NB4 (cell line): ENCODE data around the gene IMMP1L.

Experiments used
- DNase-seq: peaks from one replicate; pipeline ENCODE4 v3.0.0; 2010; ENCODE audit warnings: low read depth
- H3K4me3 ChIP-seq: one replicate; pipeline ENCODE4 v1.5.1; 2011; ENCODE audit warnings: mild to moderate bottlenecking, low read depth, low read length, moderate library complexity
- CTCF ChIP-seq: IDR thresholded peaks from one replicate; pipeline ENCODE4 v1.5.1; 2012; ENCODE audit warnings: low read depth, low read length
- MAX ChIP-seq: IDR thresholded peaks from 2 replicates; pipeline ENCODE4 v1.6.1; 2011; ENCODE audit warnings: low read depth, low read length
- MYC ChIP-seq: IDR thresholded peaks from 2 replicates; pipeline ENCODE4 v1.6.1; 2011; ENCODE audit warnings: low read depth, low read length
- POLR2A ChIP-seq: IDR thresholded peaks from 2 replicates; pipeline ENCODE4 v1.6.1; 2011; ENCODE audit warnings: mild to moderate bottlenecking; ENCODE audit not compliant: insufficient read length; ENCODE audit errors: extremely low read depth

Gene IMMP1L

GRCh38 chr11:31509429-31510345 is at the start of gene IMMP1L, which contains the start of gene ELP4:
Gene IMMP1L, minus strand, starts transcription at chr11:31509622. Its CDS starts 46,346 bp downstream, at chr11:31463276.
Gene ELP4, plus strand, starts transcription at chr11:31509767. Its CDS starts 18 bp downstream, at chr11:31509785.
- peak within 1 kb of the TSS; percentile 100 for H3K4me3 ChIP-seq
- peak; percentile 95 for DNase-seq
- TF ChIP-seq POLR2A (peak; percentile 61), CTCF (no peak), MYC (peak; percentile 21), MAX (peak; percentile 54; the same call in 1 of the 2 replicates)

DNA sequence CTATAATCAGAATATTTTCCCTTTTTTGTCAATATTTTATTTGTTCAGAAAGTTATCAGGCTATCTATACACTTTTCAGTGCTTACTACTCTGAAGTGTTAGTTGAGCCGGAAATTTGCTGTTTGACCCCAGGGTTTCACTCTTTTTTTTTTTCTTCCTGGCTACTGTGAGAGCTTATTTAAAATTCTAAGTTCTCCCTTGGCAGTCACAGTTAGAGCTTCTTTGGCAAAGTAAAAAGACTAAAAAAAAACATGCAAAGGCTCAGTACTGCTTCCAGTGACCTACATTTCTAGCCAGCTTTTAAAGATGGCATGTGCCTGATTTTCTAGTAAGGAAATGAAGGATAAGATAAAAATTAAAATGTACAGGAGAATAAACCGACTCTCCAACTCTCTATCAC is 48.6 kb upstream of the IMMP1L start:
- no peak for TF ChIP-seq CTCF

GRCh38 chr11:31555938-31556337 is 46.5 kb upstream of the IMMP1L start:
- no peak overlapping the region for H3K4me3 ChIP-seq
- no peak for DNase-seq
- no peak for TF ChIP-seq POLR2A
- TF ChIP-seq MYC, result no peak
- no peak for TF ChIP-seq CTCF
- no peak for TF ChIP-seq MAX

More for the DNA sequence above, 48.6 kb upstream of the IMMP1L start:
- no peak overlapping the region for H3K4me3 ChIP-seq
- DNase-seq, result no peak

DNA sequence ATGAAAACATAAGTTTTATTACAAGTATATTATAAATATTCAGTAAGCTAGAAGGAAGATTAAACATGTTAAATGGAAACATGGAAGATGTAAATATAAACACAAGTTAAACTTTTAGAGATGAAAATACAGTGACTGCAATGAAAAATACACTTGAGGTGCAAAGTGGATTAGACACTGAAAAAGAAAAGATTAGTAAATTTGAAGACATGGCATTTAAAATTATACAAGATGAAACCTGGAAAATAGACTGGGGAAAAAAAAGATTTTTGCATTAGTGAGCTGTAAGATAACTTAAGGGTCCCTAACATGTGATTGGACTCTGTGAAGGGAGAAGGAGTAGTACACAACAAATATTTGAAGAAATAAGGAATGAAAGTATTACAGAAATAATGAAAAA is 33.4 kb upstream of the IMMP1L start:
- DNase-seq, result no peak

DNA sequence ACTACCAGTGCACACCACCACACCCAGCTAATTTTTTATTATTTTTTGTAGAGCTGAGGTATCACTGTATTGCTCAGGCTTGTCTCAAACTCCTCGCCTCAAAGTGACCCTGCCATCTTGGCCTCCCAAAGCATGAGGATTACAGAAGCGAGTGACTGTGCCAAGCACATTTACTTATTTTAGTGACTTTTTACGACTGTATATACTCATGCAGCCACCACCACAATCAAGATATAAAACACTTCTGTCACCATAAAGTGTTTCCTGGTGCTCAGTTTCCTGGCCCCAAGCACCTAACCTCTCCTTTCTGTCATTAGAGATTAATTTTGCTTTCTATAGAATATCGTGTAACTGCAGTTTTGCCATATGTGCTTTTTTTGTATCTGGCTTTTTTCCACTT is 26.1 kb upstream of the IMMP1L start:
- DNase-seq, result no peak
- TF ChIP-seq CTCF, result no peak
- no peak for TF ChIP-seq MAX
- no peak for TF ChIP-seq MYC
- TF ChIP-seq POLR2A, result no peak

More for the DNA sequence above, 33.4 kb upstream of the IMMP1L start:
- TF ChIP-seq MAX, result no peak
- TF ChIP-seq POLR2A, result no peak
- no peak for TF ChIP-seq MYC
- no peak overlapping the region for H3K4me3 ChIP-seq

GRCh38 chr11:31531293-31531692 is 21.9 kb upstream of the IMMP1L start:
- TF ChIP-seq MAX, result no peak
- TF ChIP-seq POLR2A, result no peak
- no peak for TF ChIP-seq CTCF
- no peak for TF ChIP-seq MYC
- no peak for DNase-seq
- H3K4me3 ChIP-seq, result no peak overlapping the region

More for the DNA sequence above, 26.1 kb upstream of the IMMP1L start:
- H3K4me3 ChIP-seq, result no peak overlapping the region
